GM23248 (cell line): ENCODE data around the gene LSS. TPM values are rescaled to one million over a fixed set of nuclear protein-coding genes. Genes with fewer than 3 reads are reported as not detected.

Experiments
- DNase-seq: peaks from one replicate; pipeline ENCODE4 v3.0.0-alpha.2; 2015
- H2AFZ ChIP-seq: fragments of 200-600 bp; sonication (generic); 2 replicates; pipeline ENCODE4 v1.6.1; 2016; ENCODE audit warnings: antibody characterized with exemption
- H3F3A ChIP-seq: fragments of 200-600 bp; sonication (generic); 2 replicates; pipeline ENCODE4 v1.6.1; 2016; ENCODE audit warnings: mild to moderate bottlenecking, antibody characterized with exemption, mixed run types; ENCODE audit not compliant: insufficient read depth
- H3K27ac ChIP-seq: fragments of 200-600 bp; sonication (generic); 2 replicates; pipeline ENCODE4 v1.5.1; 2016; ENCODE audit warnings: mild to moderate bottlenecking
- H3K27me3 ChIP-seq: fragments of 200-600 bp; sonication (generic); replicated peaks from 2 replicates; pipeline ENCODE4 v1.6.1; 2016; ENCODE audit warnings: mild to moderate bottlenecking; ENCODE audit not compliant: insufficient read depth
- H3K36me3 ChIP-seq: fragments of 200-600 bp; sonication (generic); 2 replicates; pipeline ENCODE4 v1.6.1; 2016; ENCODE audit warnings: low read depth, mild to moderate bottlenecking
- H3K4me1 ChIP-seq: fragments of 200-600 bp; sonication (generic); 2 replicates; pipeline ENCODE4 v1.6.1; 2016; ENCODE audit warnings: mild to moderate bottlenecking; ENCODE audit not compliant: insufficient read depth
- H3K4me2 ChIP-seq: fragments of 200-600 bp; sonication (generic); one replicate; pipeline ENCODE4 v1.6.1; 2016; ENCODE audit warnings: mild to moderate bottlenecking; ENCODE audit not compliant: unreplicated experiment
- H3K4me3 ChIP-seq: fragments of 200-600 bp; sonication (generic); 2 replicates; pipeline ENCODE4 v1.5.1; 2016; ENCODE audit warnings: mild to moderate bottlenecking
- H3K79me2 ChIP-seq: fragments of 200-600 bp; sonication (generic); 2 replicates; pipeline ENCODE4 v1.6.1; 2016; ENCODE audit warnings: mild to moderate bottlenecking; ENCODE audit not compliant: insufficient read depth
- H3K9ac ChIP-seq: fragments of 200-600 bp; sonication (generic); 2 replicates; pipeline ENCODE4 v1.6.1; 2016; ENCODE audit warnings: mild to moderate bottlenecking
- H3K9me2 ChIP-seq: fragments of 200-600 bp; sonication (generic); 2 replicates; pipeline ENCODE4 v1.6.1; 2016; ENCODE audit warnings: mixed run types, mild to moderate bottlenecking, moderate library complexity; ENCODE audit not compliant: insufficient read depth
- H3K9me3 ChIP-seq: fragments of 200-600 bp; sonication (generic); one replicate; pipeline ENCODE4 v1.6.1; 2017; ENCODE audit warnings: low read depth
- H4K20me1 ChIP-seq: fragments of 200-600 bp; sonication (generic); 2 replicates; pipeline ENCODE4 v1.6.0; 2016; ENCODE audit not compliant: insufficient read depth
- EZH2 ChIP-seq: fragments of 200-600 bp; sonication (generic); IDR thresholded peaks from 2 replicates; pipeline ENCODE4 v1.6.1; 2018; ENCODE audit warnings: antibody characterized with exemption, mild to moderate bottlenecking; ENCODE audit not compliant: insufficient read depth, poor library complexity, severe bottlenecking
- EZH2phosphoT487 ChIP-seq: fragments of 200-600 bp; sonication (generic); IDR thresholded peaks from 2 replicates; pipeline ENCODE4 v1.6.1; 2018; ENCODE audit warnings: antibody characterized with exemption, moderate library complexity, mild to moderate bottlenecking, low read depth; ENCODE audit not compliant: insufficient read depth
- WGBS, 2 experiments: methylation state at CpG; one replicate each; pipeline ENCODE4 v1.1.6; 2015 to 2017; ENCODE audit warnings: low lambda C conversion rate in 2 of 2, low coverage in 1 of 2; ENCODE audit errors: missing lambda C conversion rate in 2 of 2; 5-methylcytosine and 5-hydroxymethylcytosine counted together
- in situ Hi-C: fragments of 300-500 bp; cut with MboI; formaldehyde crosslinking; loops from 2 replicates; pipeline ENCODE4 v1.15.0; 2020
- polyA plus RNA-seq: library from polyadenylated mRNA; unstranded; fragments of >200 nt; fragmentation: Nextera tagmentation; extraction: Ambion mirVana; gene quantifications from 2 replicates; pipeline ENCODE4 v1.2.1, GENCODE V29; 2016
- total RNA-seq: library from RNA; depleted of rRNA; stranded (reverse); fragments of >200 nt; shearing (Covaris generic); gene quantifications from 2 replicates; pipeline ENCODE4 v1.2.3, GENCODE V29; 2014

Gene LSS
- total and polyA plus RNA-seq, 2 experiments from 2014 or later, result 28.0 to 41.1 TPM

GRCh38 chr21:46223217-46223616 lies 5.4 kb downstream of the LSS start:
- Histone ChIP-seq H2AFZ (no peak overlapping the region), H3K36me3 (no peaks in the 10 kb centered on the region), H3K4me3 (no peak overlapping the region), H3F3A (peaks cover 7% of the 10 kb centered on the region), H3K9ac (no peak overlapping the region), H3K9me3 (no peaks in the 10 kb centered on the region), H3K79me2 (peaks cover 57% of the 10 kb centered on the region), H3K4me2 (no peak overlapping the region), H3K9me2 (no peaks in the 10 kb centered on the region), H4K20me1 (no peaks in the 10 kb centered on the region), H3K27ac (no peak overlapping the region), H3K27me3 (no peaks in the 10 kb centered on the region), H3K4me1 (peaks cover 15% of the 10 kb centered on the region; the same call in 1 of the 2 replicates)
- no peak for TF ChIP-seq EZH2phosphoT487
- DNase-seq, result no peak
- WGBS, 2 experiments, result 88 to 89% methylated on average over 7 of the region's 7 CpGs
- in situ Hi-C loops, result no loop called here

- no peak overlapping the region for H3K4me2 ChIP-seq
- no peaks in the 10 kb centered on the region for H4K20me1 ChIP-seq
- H3K4me1 ChIP-seq, result peaks cover 14% of the 10 kb centered on the region; the same call in 1 of the 2 replicates
- no peaks in the 10 kb centered on the region for H3K9me3 ChIP-seq
- in situ Hi-C loops, result no loop called here
- H3K36me3 ChIP-seq, result no peaks in the 10 kb centered on the region
- no peak for TF ChIP-seq EZH2phosphoT487
- TF ChIP-seq EZH2, result no peak
- no peak for DNase-seq
- H3K79me2 ChIP-seq, result peaks cover 53% of the 10 kb centered on the region
- no peak overlapping the region for H2AFZ ChIP-seq
- H3K4me3 ChIP-seq, result no peak overlapping the region
- H3F3A ChIP-seq, result peaks cover 7% of the 10 kb centered on the region
- no peaks in the 10 kb centered on the region for H3K9me2 ChIP-seq
- 81% methylated on average over 11 of the region's 11 CpGs for WGBS, 2 experiments
- H3K27me3 ChIP-seq, result no peaks in the 10 kb centered on the region
- no peak overlapping the region for H3K9ac ChIP-seq
- H3K27ac ChIP-seq, result no peak overlapping the region
These were observed 6.0 kb downstream of the LSS start for GRCh38 chr21:46222436-46223116.

DNA sequence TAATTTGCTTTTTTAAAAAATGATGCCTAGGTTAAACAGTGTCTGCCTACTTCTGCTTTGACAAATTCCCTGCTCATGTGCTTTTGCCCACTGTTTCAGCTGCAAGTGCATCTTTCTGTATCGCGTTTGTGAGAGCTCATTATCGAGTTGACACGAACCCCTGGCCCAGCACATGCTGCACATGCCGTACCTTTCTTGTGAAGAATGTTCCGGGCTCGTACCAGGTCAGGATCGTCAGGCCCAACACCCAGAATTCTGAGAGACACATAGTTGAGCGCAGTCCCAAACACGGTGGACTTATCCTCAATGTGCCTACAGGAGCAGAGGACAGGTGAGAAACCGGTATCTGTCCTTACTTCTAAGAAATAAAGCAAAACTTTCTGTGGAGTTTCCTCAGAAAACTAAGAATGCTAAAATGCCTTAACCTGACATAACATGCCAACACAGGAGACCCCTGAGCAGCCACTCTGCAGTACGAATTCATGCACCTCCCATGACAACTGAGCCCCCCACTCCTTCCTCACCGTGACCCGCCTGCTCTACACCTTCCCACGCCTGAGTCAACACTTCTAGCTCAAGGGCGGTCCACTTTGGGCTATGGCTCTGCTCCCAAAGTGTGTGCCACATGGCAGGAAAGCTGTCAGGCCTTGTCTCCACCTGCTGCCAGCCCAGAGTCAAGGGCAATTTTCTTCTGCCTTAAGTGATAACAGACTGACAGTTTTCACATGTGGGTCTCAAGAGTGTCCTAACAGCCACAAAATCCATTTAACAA lies 6.7 kb downstream of the LSS start:
- in situ Hi-C loops, result no loop called here
- 86 to 89% methylated on average over 16 of the region's 16 CpGs for WGBS, 2 experiments

DNA sequence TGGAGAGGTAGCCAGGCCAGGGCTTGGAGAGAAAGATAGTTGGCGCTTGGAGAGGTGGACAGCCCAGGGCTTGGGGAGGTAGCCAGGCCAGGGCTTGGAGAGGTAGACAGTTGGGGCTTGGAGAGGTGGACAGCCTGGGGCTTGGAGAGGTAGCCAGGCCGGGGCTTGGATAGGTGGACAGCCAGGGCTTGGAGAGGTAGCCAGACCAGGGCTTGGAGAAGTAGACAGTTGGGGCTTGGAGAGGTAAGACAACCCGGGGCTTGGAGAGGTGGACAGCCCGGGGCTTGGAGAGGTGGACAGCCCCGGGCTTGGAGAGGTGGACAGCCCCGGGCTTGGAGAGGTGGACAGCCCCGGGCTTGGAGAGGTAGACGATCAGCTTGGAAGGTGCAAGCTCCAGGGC lies 7.7 kb downstream of the LSS start:
- Histone ChIP-seq H4K20me1 (no peaks in the 10 kb centered on the region), H3K27ac (no peak overlapping the region), H3K27me3 (no peaks in the 10 kb centered on the region), H3K9me2 (no peaks in the 10 kb centered on the region), H3K4me2 (no peak overlapping the region), H2AFZ (no peak overlapping the region), H3K9me3 (no peaks in the 10 kb centered on the region), H3K4me1 (no peaks in the 10 kb centered on the region), H3K4me3 (no peak overlapping the region), H3K79me2 (peaks cover 35% of the 10 kb centered on the region), H3F3A (no peaks in the 10 kb centered on the region), H3K36me3 (no peaks in the 10 kb centered on the region), H3K9ac (no peak overlapping the region)
- TF ChIP-seq EZH2phosphoT487 (no peak), EZH2 (no peak)
- no peak for DNase-seq
- 93 to 95% methylated on average over 7 to 8 of the region's 8 CpGs for WGBS, 2 experiments
- in situ Hi-C loops, result no loop called here

More for the DNA sequence above, 6.7 kb downstream of the LSS start:
- TF ChIP-seq EZH2phosphoT487 (no peak), EZH2 (no peak)
- Histone ChIP-seq H2AFZ (no peak overlapping the region), H3K79me2 (peaks cover 45% of the 10 kb centered on the region), H3K9me2 (no peaks in the 10 kb centered on the region), H3K36me3 (no peaks in the 10 kb centered on the region), H3K4me1 (peaks cover 6% of the 10 kb centered on the region; the same call in 1 of the 2 replicates), H4K20me1 (no peaks in the 10 kb centered on the region), H3K4me2 (no peak overlapping the region), H3F3A (peaks cover 7% of the 10 kb centered on the region), H3K27me3 (no peaks in the 10 kb centered on the region), H3K4me3 (no peak overlapping the region), H3K27ac (no peak overlapping the region), H3K9me3 (no peaks in the 10 kb centered on the region), H3K9ac (no peak overlapping the region)
- no peak for DNase-seq
